GM23338 (cell line): ENCODE results near the gene NOPCHAP1. TPM values are rescaled to one million over a fixed set of nuclear protein-coding genes. Genes with fewer than 3 reads are reported as not detected.

Experiments used
- ATAC-seq: fragments of 200-7000 bp; cut with Tn5 transposase; 3 replicates; pipeline ENCODE4 v1.9.1; 2020
- DNase-seq: peaks from one replicate; pipeline ENCODE4 v3.0.0-alpha.2; 2015; ENCODE audit warnings: low spot score
- H2AFZ ChIP-seq: fragments of 200-600 bp; sonication (generic); 2 replicates; pipeline ENCODE4 v1.8.0; 2016; ENCODE audit warnings: antibody characterized with exemption, mild to moderate bottlenecking, moderate library complexity
- H3F3A ChIP-seq: fragments of 200-600 bp; sonication (generic); replicated peaks from 2 replicates; pipeline ENCODE4 v1.8.0; 2017; ENCODE audit warnings: antibody characterized with exemption, mixed run types, low read depth
- H3K27ac ChIP-seq: fragments of 200-600 bp; sonication (generic); 2 replicates; pipeline ENCODE4 v1.6.1; 2016; ENCODE audit warnings: low read depth
- H3K27me3 ChIP-seq: fragments of 200-600 bp; sonication (generic); 2 replicates; pipeline ENCODE4 v1.8.0; 2016; ENCODE audit warnings: mild to moderate bottlenecking, mixed run types, moderate library complexity; ENCODE audit not compliant: insufficient read depth
- H3K36me3 ChIP-seq: fragments of 200-600 bp; sonication (generic); 2 replicates; pipeline ENCODE4 v1.8.0; 2016; ENCODE audit warnings: mild to moderate bottlenecking; ENCODE audit not compliant: insufficient read depth
- H3K4me1 ChIP-seq: fragments of 200-600 bp; sonication (generic); 2 replicates; pipeline ENCODE4 v1.8.0; 2016; ENCODE audit warnings: mild to moderate bottlenecking, moderate library complexity; ENCODE audit not compliant: insufficient read depth
- H3K4me2 ChIP-seq: fragments of 200-600 bp; sonication (generic); 2 replicates; pipeline ENCODE4 v1.7.1; 2017; ENCODE audit warnings: mixed run types
- H3K4me3 ChIP-seq: fragments of 200-600 bp; sonication (generic); 2 replicates; pipeline ENCODE4 v1.6.1; 2016; ENCODE audit warnings: mixed run types
- H3K79me2 ChIP-seq: fragments of 200-600 bp; sonication (generic); replicated peaks from 2 replicates; pipeline ENCODE4 v1.8.0; 2017; ENCODE audit warnings: mild to moderate bottlenecking; ENCODE audit not compliant: insufficient read depth
- H3K9me2 ChIP-seq: fragments of 200-600 bp; sonication (generic); 2 replicates; pipeline ENCODE4 v1.8.0; 2017; ENCODE audit not compliant: insufficient read depth
- H4K20me1 ChIP-seq: fragments of 200-600 bp; sonication (generic); replicated peaks from 2 replicates; pipeline ENCODE4 v1.8.0; 2017; ENCODE audit warnings: mild to moderate bottlenecking; ENCODE audit not compliant: insufficient read depth
- H3K27ac Mint-ChIP-seq: 2 replicates; pipeline ENCODE4 v1.8.0; 2020; ENCODE audit warnings: inconsistent platforms, mild to moderate bottlenecking, moderate library complexity, mixed read lengths
- H3K27me3 Mint-ChIP-seq: 3 replicates; pipeline ENCODE4 v1.8.0; 2022; ENCODE audit warnings: low read depth, mild to moderate bottlenecking, moderate library complexity, mixed read lengths, inconsistent platforms; ENCODE audit not compliant: insufficient read depth, poor library complexity
- H3K36me3 Mint-ChIP-seq: 3 replicates; pipeline ENCODE4 v1.8.0; 2021; ENCODE audit warnings: low read depth, mild to moderate bottlenecking, inconsistent platforms, moderate library complexity, mixed read lengths
- H3K4me1 Mint-ChIP-seq: 3 replicates; pipeline ENCODE4 v1.8.0; 2020; ENCODE audit warnings: mild to moderate bottlenecking, inconsistent platforms, mixed read lengths
- H3K4me3 Mint-ChIP-seq: 3 replicates; pipeline ENCODE4 v1.8.0; 2021; ENCODE audit warnings: moderate library complexity, mild to moderate bottlenecking, inconsistent platforms, mixed read lengths
- H3K9me3 Mint-ChIP-seq: 3 replicates; pipeline ENCODE4 v1.8.0; 2020; ENCODE audit warnings: moderate library complexity, mild to moderate bottlenecking, inconsistent platforms, mixed read lengths
- CREB1 ChIP-seq: fragments of 250-450 bp; sonication (Bioruptor Pico); IDR thresholded peaks from 2 replicates; pipeline ENCODE4 v1.5.0; 2020; ENCODE audit warnings: low read depth, mild to moderate bottlenecking, moderate library complexity
- EZH2 ChIP-seq: fragments of 200-600 bp; sonication (generic); IDR thresholded peaks from one replicate; pipeline ENCODE4 v1.8.0; 2017; ENCODE audit warnings: antibody characterized with exemption, mild to moderate bottlenecking, low read depth; ENCODE audit not compliant: unreplicated experiment
- EZH2phosphoT487 ChIP-seq: fragments of 200-600 bp; sonication (generic); IDR thresholded peaks from one replicate; pipeline ENCODE4 v1.8.1; 2018; ENCODE audit warnings: antibody characterized with exemption; ENCODE audit not compliant: unreplicated experiment
- JUNB ChIP-seq: IDR thresholded peaks from one replicate; pipeline ENCODE4 v1.6.1; 2016; ENCODE audit warnings: antibody characterized with exemption; ENCODE audit not compliant: unreplicated experiment
- NANOG ChIP-seq: IDR thresholded peaks from 2 replicates; pipeline ENCODE4 v1.6.1; 2016; ENCODE audit warnings: antibody characterized with exemption, borderline replicate concordance
- POLR2AphosphoS5 ChIP-seq: IDR thresholded peaks from 2 replicates; pipeline ENCODE4 v1.6.1; 2016; ENCODE audit warnings: antibody characterized with exemption, low read depth
- STAT1 ChIP-seq: IDR thresholded peaks from one replicate; pipeline ENCODE4 v1.6.1; 2016; ENCODE audit warnings: antibody characterized with exemption; ENCODE audit not compliant: unreplicated experiment
- ZNF114 ChIP-seq: fragments of 250-450 bp; sonication (Bioruptor Pico); IDR thresholded peaks from 2 replicates; pipeline ENCODE4 v1.5.0; 2020; ENCODE audit warnings: mild to moderate bottlenecking, moderate library complexity
- ZNF331 ChIP-seq: fragments of 250-450 bp; sonication (Bioruptor Pico); IDR thresholded peaks from 2 replicates; pipeline ENCODE4 v1.5.0; 2020; ENCODE audit warnings: low read depth, mild to moderate bottlenecking, moderate library complexity
- polyA plus RNA-seq: library from polyadenylated mRNA; unstranded; fragments of >200 nt; fragmentation: Nextera tagmentation; extraction: Ambion mirVana; gene quantifications from 2 replicates; pipeline ENCODE4 v1.2.1, GENCODE V29; 2016
- total RNA-seq: library from RNA; depleted of rRNA; stranded (reverse); fragments of >200 nt; shearing (Covaris generic); gene quantifications from 2 replicates; pipeline ENCODE4 v1.2.3, GENCODE V29; 2014
- TF ChIP-seq, protein P1 (sequence below): IDR thresholded peaks from 2 replicates; pipeline ENCODE4 v1.6.1; 2016; ENCODE audit warnings: antibody characterized with exemption
- TF ChIP-seq, protein P2 (sequence below), 2 experiments: fragments of 200-600 bp in 1 of 2; sonication (generic) in 1 of 2; conservative IDR thresholded peaks; 2 replicates each; pipeline versions ENCODE4 v1.5.1 to v1.6.1; 2016 to 2017; ENCODE audit warnings: antibody characterized with exemption in 2 of 2, low read depth in 2 of 2, mild to moderate bottlenecking in 2 of 2, moderate library complexity in 1 of 2
- TF ChIP-seq, protein P3 (sequence below): IDR thresholded peaks from one replicate; pipeline ENCODE4 v1.6.1; 2018; ENCODE audit warnings: antibody characterized with exemption; ENCODE audit not compliant: unreplicated experiment
- TF ChIP-seq, protein P4 (sequence below): fragments of 250-450 bp; sonication (Bioruptor Pico); IDR thresholded peaks from 2 replicates; pipeline ENCODE4 v1.5.0; 2020; ENCODE audit warnings: mild to moderate bottlenecking, moderate library complexity

The NOPCHAP1 gene
- total and polyA plus RNA-seq, 2 experiments from 2014 or later = 14.7 to 221 TPM

DNA sequence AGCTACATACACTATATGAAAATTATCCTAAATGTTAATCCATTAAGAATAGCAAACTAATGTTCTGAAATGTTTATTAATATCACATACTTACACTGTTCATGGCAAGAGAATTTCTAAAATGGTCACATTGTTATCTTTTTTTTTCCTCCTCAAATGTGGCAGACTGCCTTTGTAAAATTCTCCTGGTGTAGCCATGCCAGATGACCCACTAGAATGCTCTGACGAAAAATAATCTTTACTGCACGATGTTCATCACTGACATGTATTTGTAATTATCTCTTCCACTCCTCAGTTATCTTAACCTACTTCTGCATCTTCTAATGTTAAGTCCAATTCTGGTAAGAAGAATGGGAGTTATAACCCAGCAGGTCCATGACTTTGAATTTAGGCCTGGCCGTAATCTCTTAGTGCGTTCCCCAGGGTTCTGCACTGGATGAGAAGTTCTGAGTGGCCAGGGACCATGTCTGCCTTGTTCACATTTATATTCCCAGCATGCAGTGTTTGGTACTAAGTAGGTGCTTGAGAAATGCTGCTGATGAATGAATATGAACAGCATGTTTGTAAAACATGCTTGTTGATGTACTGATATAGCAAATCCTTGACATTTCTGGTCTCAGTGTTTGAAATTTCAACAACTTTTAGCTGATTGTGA is 46.7 kb downstream of the NOPCHAP1 start:
- no peaks in the 10 kb centered on the region for H3K9me3 Mint-ChIP-seq
- H3K36me3 Mint-ChIP-seq = peaks cover 23% of the 10 kb centered on the region; the same call in 2 of the 3 replicates
- H3K4me1 ChIP-seq = no peaks in the 10 kb centered on the region
- H3K4me1 Mint-ChIP-seq = no peaks in the 10 kb centered on the region
- H3K27ac Mint-ChIP-seq = no peak overlapping the region
- H3F3A ChIP-seq = no peaks in the 10 kb centered on the region
- no peaks in the 10 kb centered on the region for H3K9me2 ChIP-seq
- H3K79me2 ChIP-seq = no peaks in the 10 kb centered on the region
- H3K27me3 ChIP-seq = no peaks in the 10 kb centered on the region
- no peak for ATAC-seq
- H3K27me3 Mint-ChIP-seq = no peaks in the 10 kb centered on the region
- no peak overlapping the region for H3K4me3 ChIP-seq
- no peaks in the 10 kb centered on the region; the same call in 1 of the 2 replicates for H3K36me3 ChIP-seq
- no peaks in the 10 kb centered on the region; the same call in 1 of the 2 replicates for H4K20me1 ChIP-seq
- DNase-seq = no peak
- H3K27ac ChIP-seq = no peak overlapping the region
- no peak overlapping the region for H3K4me2 ChIP-seq
- H3K4me3 Mint-ChIP-seq = no peak overlapping the region
- no peak for TF ChIP-seq ZNF114 (CRISPR knock-in tag)
- no peak for TF ChIP-seq EZH2
- no peak for TF ChIP-seq NANOG
- TF ChIP-seq JUNB = no peak
- TF ChIP-seq, protein P1, sequence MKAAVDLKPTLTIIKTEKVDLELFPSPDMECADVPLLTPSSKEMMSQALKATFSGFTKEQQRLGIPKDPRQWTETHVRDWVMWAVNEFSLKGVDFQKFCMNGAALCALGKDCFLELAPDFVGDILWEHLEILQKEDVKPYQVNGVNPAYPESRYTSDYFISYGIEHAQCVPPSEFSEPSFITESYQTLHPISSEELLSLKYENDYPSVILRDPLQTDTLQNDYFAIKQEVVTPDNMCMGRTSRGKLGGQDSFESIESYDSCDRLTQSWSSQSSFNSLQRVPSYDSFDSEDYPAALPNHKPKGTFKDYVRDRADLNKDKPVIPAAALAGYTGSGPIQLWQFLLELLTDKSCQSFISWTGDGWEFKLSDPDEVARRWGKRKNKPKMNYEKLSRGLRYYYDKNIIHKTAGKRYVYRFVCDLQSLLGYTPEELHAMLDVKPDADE = no peak
- TF ChIP-seq ZNF331 (CRISPR knock-in tag) = no peak
- TF ChIP-seq POLR2AphosphoS5 = no peak
- TF ChIP-seq, protein P2, sequence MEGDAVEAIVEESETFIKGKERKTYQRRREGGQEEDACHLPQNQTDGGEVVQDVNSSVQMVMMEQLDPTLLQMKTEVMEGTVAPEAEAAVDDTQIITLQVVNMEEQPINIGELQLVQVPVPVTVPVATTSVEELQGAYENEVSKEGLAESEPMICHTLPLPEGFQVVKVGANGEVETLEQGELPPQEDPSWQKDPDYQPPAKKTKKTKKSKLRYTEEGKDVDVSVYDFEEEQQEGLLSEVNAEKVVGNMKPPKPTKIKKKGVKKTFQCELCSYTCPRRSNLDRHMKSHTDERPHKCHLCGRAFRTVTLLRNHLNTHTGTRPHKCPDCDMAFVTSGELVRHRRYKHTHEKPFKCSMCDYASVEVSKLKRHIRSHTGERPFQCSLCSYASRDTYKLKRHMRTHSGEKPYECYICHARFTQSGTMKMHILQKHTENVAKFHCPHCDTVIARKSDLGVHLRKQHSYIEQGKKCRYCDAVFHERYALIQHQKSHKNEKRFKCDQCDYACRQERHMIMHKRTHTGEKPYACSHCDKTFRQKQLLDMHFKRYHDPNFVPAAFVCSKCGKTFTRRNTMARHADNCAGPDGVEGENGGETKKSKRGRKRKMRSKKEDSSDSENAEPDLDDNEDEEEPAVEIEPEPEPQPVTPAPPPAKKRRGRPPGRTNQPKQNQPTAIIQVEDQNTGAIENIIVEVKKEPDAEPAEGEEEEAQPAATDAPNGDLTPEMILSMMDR (conservative IDR thresholded peaks at IDR 0.05; ENCODE audit: low read depth in 2 of 2) = no peak
- TF ChIP-seq, protein P3, sequence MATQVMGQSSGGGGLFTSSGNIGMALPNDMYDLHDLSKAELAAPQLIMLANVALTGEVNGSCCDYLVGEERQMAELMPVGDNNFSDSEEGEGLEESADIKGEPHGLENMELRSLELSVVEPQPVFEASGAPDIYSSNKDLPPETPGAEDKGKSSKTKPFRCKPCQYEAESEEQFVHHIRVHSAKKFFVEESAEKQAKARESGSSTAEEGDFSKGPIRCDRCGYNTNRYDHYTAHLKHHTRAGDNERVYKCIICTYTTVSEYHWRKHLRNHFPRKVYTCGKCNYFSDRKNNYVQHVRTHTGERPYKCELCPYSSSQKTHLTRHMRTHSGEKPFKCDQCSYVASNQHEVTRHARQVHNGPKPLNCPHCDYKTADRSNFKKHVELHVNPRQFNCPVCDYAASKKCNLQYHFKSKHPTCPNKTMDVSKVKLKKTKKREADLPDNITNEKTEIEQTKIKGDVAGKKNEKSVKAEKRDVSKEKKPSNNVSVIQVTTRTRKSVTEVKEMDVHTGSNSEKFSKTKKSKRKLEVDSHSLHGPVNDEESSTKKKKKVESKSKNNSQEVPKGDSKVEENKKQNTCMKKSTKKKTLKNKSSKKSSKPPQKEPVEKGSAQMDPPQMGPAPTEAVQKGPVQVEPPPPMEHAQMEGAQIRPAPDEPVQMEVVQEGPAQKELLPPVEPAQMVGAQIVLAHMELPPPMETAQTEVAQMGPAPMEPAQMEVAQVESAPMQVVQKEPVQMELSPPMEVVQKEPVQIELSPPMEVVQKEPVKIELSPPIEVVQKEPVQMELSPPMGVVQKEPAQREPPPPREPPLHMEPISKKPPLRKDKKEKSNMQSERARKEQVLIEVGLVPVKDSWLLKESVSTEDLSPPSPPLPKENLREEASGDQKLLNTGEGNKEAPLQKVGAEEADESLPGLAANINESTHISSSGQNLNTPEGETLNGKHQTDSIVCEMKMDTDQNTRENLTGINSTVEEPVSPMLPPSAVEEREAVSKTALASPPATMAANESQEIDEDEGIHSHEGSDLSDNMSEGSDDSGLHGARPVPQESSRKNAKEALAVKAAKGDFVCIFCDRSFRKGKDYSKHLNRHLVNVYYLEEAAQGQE = no peak
- TF ChIP-seq, protein P4, sequence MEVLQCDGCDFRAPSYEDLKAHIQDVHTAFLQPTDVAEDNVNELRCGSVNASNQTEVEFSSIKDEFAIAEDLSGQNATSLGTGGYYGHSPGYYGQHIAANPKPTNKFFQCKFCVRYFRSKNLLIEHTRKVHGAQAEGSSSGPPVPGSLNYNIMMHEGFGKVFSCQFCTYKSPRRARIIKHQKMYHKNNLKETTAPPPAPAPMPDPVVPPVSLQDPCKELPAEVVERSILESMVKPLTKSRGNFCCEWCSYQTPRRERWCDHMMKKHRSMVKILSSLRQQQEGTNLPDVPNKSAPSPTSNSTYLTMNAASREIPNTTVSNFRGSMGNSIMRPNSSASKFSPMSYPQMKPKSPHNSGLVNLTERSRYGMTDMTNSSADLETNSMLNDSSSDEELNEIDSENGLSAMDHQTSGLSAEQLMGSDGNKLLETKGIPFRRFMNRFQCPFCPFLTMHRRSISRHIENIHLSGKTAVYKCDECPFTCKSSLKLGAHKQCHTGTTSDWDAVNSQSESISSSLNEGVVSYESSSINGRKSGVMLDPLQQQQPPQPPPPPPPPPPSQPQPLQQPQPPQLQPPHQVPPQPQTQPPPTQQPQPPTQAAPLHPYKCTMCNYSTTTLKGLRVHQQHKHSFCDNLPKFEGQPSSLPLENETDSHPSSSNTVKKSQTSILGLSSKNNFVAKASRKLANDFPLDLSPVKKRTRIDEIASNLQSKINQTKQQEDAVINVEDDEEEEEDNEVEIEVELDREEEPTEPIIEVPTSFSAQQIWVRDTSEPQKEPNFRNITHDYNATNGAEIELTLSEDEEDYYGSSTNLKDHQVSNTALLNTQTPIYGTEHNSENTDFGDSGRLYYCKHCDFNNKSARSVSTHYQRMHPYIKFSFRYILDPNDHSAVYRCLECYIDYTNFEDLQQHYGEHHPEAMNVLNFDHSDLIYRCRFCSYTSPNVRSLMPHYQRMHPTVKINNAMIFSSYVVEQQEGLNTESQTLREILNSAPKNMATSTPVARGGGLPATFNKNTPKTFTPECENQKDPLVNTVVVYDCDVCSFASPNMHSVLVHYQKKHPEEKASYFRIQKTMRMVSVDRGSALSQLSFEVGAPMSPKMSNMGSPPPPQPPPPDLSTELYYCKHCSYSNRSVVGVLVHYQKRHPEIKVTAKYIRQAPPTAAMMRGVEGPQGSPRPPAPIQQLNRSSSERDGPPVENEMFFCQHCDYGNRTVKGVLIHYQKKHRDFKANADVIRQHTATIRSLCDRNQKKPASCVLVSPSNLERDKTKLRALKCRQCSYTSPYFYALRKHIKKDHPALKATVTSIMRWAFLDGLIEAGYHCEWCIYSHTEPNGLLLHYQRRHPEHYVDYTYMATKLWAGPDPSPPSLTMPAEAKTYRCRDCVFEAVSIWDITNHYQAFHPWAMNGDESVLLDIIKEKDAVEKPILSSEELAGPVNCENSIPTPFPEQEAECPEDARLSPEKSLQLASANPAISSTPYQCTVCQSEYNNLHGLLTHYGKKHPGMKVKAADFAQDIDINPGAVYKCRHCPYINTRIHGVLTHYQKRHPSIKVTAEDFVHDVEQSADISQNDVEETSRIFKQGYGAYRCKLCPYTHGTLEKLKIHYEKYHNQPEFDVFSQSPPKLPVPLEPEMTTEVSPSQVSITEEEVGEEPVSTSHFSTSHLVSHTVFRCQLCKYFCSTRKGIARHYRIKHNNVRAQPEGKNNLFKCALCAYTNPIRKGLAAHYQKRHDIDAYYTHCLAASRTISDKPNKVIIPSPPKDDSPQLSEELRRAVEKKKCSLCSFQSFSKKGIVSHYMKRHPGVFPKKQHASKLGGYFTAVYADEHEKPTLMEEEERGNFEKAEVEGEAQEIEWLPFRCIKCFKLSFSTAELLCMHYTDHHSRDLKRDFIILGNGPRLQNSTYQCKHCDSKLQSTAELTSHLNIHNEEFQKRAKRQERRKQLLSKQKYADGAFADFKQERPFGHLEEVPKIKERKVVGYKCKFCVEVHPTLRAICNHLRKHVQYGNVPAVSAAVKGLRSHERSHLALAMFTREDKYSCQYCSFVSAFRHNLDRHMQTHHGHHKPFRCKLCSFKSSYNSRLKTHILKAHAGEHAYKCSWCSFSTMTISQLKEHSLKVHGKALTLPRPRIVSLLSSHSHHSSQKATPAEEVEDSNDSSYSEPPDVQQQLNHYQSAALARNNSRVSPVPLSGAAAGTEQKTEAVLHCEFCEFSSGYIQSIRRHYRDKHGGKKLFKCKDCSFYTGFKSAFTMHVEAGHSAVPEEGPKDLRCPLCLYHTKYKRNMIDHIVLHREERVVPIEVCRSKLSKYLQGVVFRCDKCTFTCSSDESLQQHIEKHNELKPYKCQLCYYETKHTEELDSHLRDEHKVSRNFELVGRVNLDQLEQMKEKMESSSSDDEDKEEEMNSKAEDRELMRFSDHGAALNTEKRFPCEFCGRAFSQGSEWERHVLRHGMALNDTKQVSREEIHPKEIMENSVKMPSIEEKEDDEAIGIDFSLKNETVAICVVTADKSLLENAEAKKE (CRISPR knock-in tag) = no peak
- no peak for TF ChIP-seq STAT1
- no peak for TF ChIP-seq CREB1 (CRISPR knock-in tag)
- TF ChIP-seq EZH2phosphoT487 = no peak
- no peak overlapping the region for H2AFZ ChIP-seq
